ENCODE measurements around the gene TAF7. TPM values are rescaled to one million over a fixed set of nuclear protein-coding genes. Genes with fewer than 3 reads are reported as not detected.

The TAF7 gene, protein sequence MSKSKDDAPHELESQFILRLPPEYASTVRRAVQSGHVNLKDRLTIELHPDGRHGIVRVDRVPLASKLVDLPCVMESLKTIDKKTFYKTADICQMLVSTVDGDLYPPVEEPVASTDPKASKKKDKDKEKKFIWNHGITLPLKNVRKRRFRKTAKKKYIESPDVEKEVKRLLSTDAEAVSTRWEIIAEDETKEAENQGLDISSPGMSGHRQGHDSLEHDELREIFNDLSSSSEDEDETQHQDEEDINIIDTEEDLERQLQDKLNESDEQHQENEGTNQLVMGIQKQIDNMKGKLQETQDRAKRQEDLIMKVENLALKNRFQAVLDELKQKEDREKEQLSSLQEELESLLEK
- 45.8 and 59.5 TPM in 2 replicates for total RNA-seq

DNA sequence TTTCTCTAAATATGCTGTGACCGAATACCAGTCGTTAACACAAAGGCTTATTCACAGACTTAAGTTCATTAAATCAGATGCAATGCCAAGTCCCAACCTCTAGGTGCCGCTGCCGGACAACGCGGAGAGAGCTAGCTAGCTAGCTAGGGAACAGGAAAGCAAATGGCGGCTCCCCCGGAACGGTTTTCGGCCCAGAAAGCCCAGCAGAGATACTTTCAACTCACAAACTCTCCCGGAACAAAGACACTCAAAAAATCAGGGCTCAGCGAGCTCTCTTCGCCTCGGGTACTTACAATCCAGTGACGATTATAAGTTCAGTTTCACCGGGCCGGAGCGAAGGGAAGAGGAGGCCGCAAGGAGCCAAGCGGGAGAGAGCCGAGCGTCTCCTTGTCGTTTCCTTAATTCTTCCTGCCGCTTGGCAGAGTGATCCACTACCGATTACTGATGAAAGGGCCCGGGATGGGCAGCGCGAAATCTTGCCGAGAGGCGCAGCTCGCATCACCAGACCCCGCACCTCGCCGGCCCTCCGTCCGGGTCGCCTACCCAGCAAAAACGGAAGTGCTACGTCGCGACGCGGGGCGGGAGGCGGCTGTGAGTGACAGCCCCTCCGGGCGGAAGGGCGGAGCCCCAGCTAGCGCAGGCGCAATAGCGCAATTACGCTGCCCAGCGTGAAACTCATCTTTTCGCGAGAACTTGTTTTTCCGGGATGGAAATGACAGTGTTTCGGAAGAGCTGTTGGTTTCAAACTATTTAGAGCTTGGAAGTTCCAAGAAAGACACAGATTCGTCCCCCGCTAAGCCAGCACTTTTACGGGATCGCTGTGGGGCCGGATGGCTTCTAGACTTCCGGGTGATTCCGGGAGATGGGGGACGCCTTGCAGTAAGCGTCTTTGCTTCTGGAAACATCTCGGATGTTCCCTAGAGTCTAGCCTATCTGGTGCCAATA lies at the start of gene TAF7:
TAF7 (minus strand) TSS at position 560 of the 945 bp plus-strand sequence. CDS start 740 bp downstream, outside the sequence.

GRCh38 chr5:141363952-141364660 lies 43.5 kb upstream of the TAF7 start, which contains the start of gene PCDHGA5:
TSS of gene PCDHGA5 (plus strand) at chr5:141364162. CDS start at chr5:141364331, 169 bp downstream.

GRCh38 chr5:141359790-141360426 lies 39.3 kb upstream of the TAF7 start, which contains the start of gene PCDHGB2:
TSS of gene PCDHGB2 (plus strand) at chr5:141359994. CDS start at chr5:141360136, 142 bp downstream.

DNA sequence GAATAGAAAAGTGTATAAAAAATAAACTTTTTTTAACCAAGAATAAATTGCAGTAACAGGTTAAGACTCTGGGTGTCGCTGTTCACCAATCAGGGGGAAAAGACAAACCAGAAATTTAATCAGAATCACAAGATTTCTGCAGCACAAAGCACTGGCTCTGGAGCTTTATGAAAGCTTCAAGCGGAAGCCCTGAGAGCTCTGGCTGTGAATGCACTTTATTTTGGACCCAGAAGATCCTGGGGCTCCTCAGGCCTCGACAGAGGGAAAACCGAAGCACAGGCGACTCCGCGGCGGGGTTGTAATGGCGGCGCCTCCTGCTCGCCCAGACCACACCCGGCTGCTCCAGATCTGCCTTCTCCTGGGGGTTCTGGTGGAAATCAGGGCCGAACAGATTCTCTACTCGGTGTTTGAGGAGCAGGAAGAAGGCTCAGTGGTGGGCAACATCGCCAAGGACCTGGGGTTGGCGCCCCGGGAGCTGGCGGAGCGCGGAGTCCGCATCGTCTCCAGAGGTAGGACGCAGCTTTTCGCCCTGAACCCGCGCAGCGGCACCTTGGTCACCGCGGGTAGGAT lies 34.4 kb upstream of the TAF7 start, which contains the start of gene PCDHGA4:
PCDHGA4 (plus strand) TSS at position 122 of the 570 bp plus-strand sequence; CDS start at position 209, 87 bp downstream.

GRCh38 chr5:141349917-141350619 lies 29.5 kb upstream of the TAF7 start, which contains the start of gene PCDHGB1:
TSS of gene PCDHGB1 (plus strand) at chr5:141350099. CDS start at chr5:141350261, 162 bp downstream.

GRCh38 chr5:141343242-141343952 lies 22.8 kb upstream of the TAF7 start, which contains the start of gene PCDHGA3:
TSS of gene PCDHGA3 (plus strand) at chr5:141343829. CDS start at chr5:141344034, 205 bp downstream.

DNA sequence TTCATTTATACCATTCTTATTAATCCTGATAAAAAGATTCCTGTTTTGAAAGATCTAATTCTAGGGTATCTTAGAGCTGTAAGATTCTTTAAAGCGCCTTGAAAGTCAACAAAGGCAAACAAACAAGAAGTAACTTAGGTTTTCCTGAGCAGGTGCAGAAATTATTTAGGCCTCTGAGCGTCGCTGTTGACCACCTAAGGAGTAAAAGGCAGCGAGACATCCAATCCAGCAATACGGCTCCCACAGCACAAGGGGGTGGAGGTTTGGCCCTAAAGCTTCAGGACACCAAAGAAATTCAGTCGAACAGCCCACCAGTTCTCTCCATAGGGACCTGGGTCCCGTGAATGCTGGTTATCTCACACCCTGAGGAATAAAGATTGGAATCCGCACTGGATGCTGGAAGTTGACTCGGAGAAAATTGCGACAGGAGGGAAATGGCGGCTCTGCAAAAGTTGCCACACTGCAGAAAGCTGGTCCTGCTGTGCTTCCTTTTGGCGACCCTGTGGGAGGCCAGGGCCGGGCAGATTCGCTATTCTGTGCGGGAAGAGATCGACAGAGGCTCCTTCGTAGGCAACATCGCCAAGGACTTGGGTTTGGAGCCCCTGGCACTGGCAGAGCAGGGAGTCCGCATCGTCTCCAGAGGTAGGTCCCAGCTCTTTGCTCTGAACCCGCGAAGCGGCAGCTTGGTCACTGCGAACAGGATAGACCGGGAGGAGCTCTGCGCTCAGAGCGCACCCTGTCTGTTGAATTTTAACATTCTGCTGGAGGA lies 18.1 kb upstream of the TAF7 start, which contains the start of gene PCDHGA2:
PCDHGA2 (plus strand) TSS at position 223 of the 769 bp plus-strand sequence.

GRCh38 chr5:141330299-141331080 lies 9.9 kb upstream of the TAF7 start, which contains the start of gene PCDHGA1:
TSS of gene PCDHGA1 (plus strand) at chr5:141330514.

DNA sequence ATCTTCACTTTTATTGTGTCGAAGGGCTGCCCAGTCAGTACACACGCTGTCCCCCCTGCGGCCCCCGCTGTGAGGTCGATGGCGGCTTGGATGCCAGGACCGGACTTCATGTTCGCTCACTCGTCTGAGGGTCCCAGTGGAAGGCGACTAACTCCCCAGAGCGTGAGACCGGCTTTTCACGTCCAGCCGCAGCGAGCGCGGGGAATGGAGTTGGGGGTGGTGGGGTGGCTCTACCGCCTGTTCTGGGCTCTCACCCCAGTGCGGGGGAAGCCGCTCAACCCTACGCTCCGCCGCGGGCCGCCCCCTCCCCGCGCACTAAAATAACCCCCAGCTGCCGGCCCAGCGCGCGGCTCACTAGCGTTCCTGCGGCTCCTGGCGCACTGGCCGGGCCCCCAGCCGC lies 16.8 kb downstream of the TAF7 start, which contains the start of gene SLC25A2:
SLC25A2 (minus strand) TSS at position 294 of the 400 bp plus-strand sequence; CDS start at position 110, 184 bp downstream.

Other genes with a start within 250 kb of the TAF7 start
- 0.18 and 0.29 TPM in 2 replicates for gene PCDHB2, start 226.2 kb downstream of the TAF7 start, total RNA-seq
- 0.89 TPM in 1 of 2 replicates, not detected in the other for gene PCDHB3, start 220.3 kb downstream of the TAF7 start, total RNA-seq
- gene PCDHB4, start 199.0 kb downstream of the TAF7 start, total RNA-seq = not detected in 2 replicates
- gene PCDHB5, start 185.6 kb downstream of the TAF7 start, total RNA-seq = under 0.01 TPM in 1 of 2 replicates, not detected in the other
- not detected in 2 replicates for gene PCDHB6, start 170.7 kb downstream of the TAF7 start, total RNA-seq
- gene PCDHB7, start 148.1 kb downstream of the TAF7 start, total RNA-seq = under 0.01 and 1.4 TPM in 2 replicates
- gene PCDHB8, start 143.0 kb downstream of the TAF7 start, total RNA-seq = not detected in 2 replicates
- under 0.01 TPM in 2 replicates for gene PCDHB16, start 138.4 kb downstream of the TAF7 start, total RNA-seq
- gene PCDHB9, start 133.6 kb downstream of the TAF7 start, total RNA-seq = 0.18 TPM in 1 of 2 replicates, not detected in the other
- gene PCDHB10, start 128.4 kb downstream of the TAF7 start, total RNA-seq = 0.58 TPM in 1 of 2 replicates, not detected in the other
- gene PCDHB11, start 121.2 kb downstream of the TAF7 start, total RNA-seq = not detected in 2 replicates
- not detected in 2 replicates for gene PCDHB12, start 112.1 kb downstream of the TAF7 start, total RNA-seq
- gene PCDHB13, start 106.9 kb downstream of the TAF7 start, total RNA-seq = under 0.01 TPM in 1 of 2 replicates, not detected in the other
- gene PCDHB14, start 97.4 kb downstream of the TAF7 start, total RNA-seq = under 0.01 and 1.7 TPM in 2 replicates
- 0.35 TPM in 1 of 2 replicates, not detected in the other for gene PCDHB15, start 75.4 kb downstream of the TAF7 start, total RNA-seq
- gene SLC25A2, start 16.7 kb downstream of the TAF7 start, total RNA-seq = under 0.01 TPM in 1 of 2 replicates, not detected in the other
- 0.29 TPM in 1 of 2 replicates, not detected in the other for gene PCDHGA1, start 9.7 kb upstream of the TAF7 start, total RNA-seq
- 0.53 and 1.4 TPM in 2 replicates for gene PCDHGA2, start 18.0 kb upstream of the TAF7 start, total RNA-seq
- 0.18 TPM in 1 of 2 replicates, not detected in the other for gene PCDHGA3, start 23.0 kb upstream of the TAF7 start, total RNA-seq
- gene PCDHGB1, start 29.3 kb upstream of the TAF7 start, total RNA-seq = 0.35 TPM in 1 of 2 replicates, not detected in the other
- 0.58 and 2.1 TPM in 2 replicates for gene PCDHGA4, start 34.2 kb upstream of the TAF7 start, total RNA-seq
- 0.53 and 0.86 TPM in 2 replicates for gene PCDHGB2, start 39.2 kb upstream of the TAF7 start, total RNA-seq
- 0.29 and 0.89 TPM in 2 replicates for gene PCDHGA5, start 43.4 kb upstream of the TAF7 start, total RNA-seq
- 0.58 and 0.71 TPM in 2 replicates for gene PCDHGB3, start 49.5 kb upstream of the TAF7 start, total RNA-seq
- gene PCDHGA6, start 53.1 kb upstream of the TAF7 start, total RNA-seq = 0.86 and 1.4 TPM in 2 replicates
- 0.89 and 2.0 TPM in 2 replicates for gene PCDHGA7, start 62.0 kb upstream of the TAF7 start, total RNA-seq
- 3.9 and 4.6 TPM in 2 replicates for gene PCDHGB4, start 66.9 kb upstream of the TAF7 start, total RNA-seq
- gene PCDHGA8, start 71.8 kb upstream of the TAF7 start, total RNA-seq = 0.71 and 0.86 TPM in 2 replicates
- gene PCDHGB5, start 77.2 kb upstream of the TAF7 start, total RNA-seq = 6.7 and 7.2 TPM in 2 replicates
- gene PCDHGA9, start 82.0 kb upstream of the TAF7 start, total RNA-seq = 0.86 and 1.9 TPM in 2 replicates
- 0.29 and 0.89 TPM in 2 replicates for gene PCDHGB6, start 87.2 kb upstream of the TAF7 start, total RNA-seq
- 4.3 and 4.6 TPM in 2 replicates for gene PCDHGA10, start 92.2 kb upstream of the TAF7 start, total RNA-seq
- 4.3 and 6.0 TPM in 2 replicates for gene PCDHGB7, start 96.9 kb upstream of the TAF7 start, total RNA-seq
- gene PCDHGA11, start 100.3 kb upstream of the TAF7 start, total RNA-seq = 5.3 and 8.4 TPM in 2 replicates
- 14.9 and 15.6 TPM in 2 replicates for gene PCDHGA12, start 109.7 kb upstream of the TAF7 start, total RNA-seq
- gene PCDHGC3, start 155.2 kb upstream of the TAF7 start, total RNA-seq = 38.6 TPM in 2 replicates
- gene PCDHGC4, start 164.2 kb upstream of the TAF7 start, total RNA-seq = under 0.01 and 0.58 TPM in 2 replicates
- 0.71 and 1.2 TPM in 2 replicates for gene PCDHGC5, start 168.3 kb upstream of the TAF7 start, total RNA-seq